Neuron (in vitro differentiated cells): ENCODE measurements around the gene PARD3.

Source experiments
- H2AFZ ChIP-seq: one replicate; pipeline ENCODE4 v1.6.1; 2013; ENCODE audit warnings: low read depth, mild to moderate bottlenecking, inconsistent platforms, low read length, moderate library complexity
- H3K27me3 ChIP-seq: one replicate; pipeline ENCODE4 v1.6.1; 2013; ENCODE audit warnings: low read length; ENCODE audit not compliant: insufficient read depth
- H3K36me3 ChIP-seq: one replicate; pipeline ENCODE4 v1.6.1; 2013; ENCODE audit warnings: low read length; ENCODE audit not compliant: insufficient read depth
- H3K4me1 ChIP-seq: one replicate; pipeline ENCODE4 v1.6.1; 2013; ENCODE audit warnings: low read length; ENCODE audit not compliant: insufficient read depth
- H3K4me3 ChIP-seq: 2 replicates; pipeline ENCODE4 v1.5.1; 2013; ENCODE audit warnings: mild to moderate bottlenecking, low read length, moderate library complexity
- H3K9me3 ChIP-seq: one replicate; pipeline ENCODE4 v1.6.1; 2013; ENCODE audit warnings: low read length

The PARD3 gene

GRCh38 chr10:34476608-34477007 is 338.5 kb downstream of the PARD3 start:
- H3K9me3 ChIP-seq: no peaks in the 10 kb centered on the region
- H3K36me3 ChIP-seq: no peaks in the 10 kb centered on the region
- no peak overlapping the region for H3K4me3 ChIP-seq
- no peaks in the 10 kb centered on the region for H3K27me3 ChIP-seq
- H3K4me1 ChIP-seq: peaks cover 5% of the 10 kb centered on the region
- H2AFZ ChIP-seq: no peak overlapping the region

- Histone ChIP-seq H2AFZ (no peak overlapping the region), H3K36me3 (no peaks in the 10 kb centered on the region), H3K4me3 (no peak overlapping the region), H3K9me3 (no peaks in the 10 kb centered on the region), H3K4me1 (peaks cover 5% of the 10 kb centered on the region), H3K27me3 (no peaks in the 10 kb centered on the region)
Observed at GRCh38 chr10:34475786-34476185, 339.3 kb downstream of the PARD3 start.

GRCh38 chr10:34475274-34475646 is 339.8 kb downstream of the PARD3 start:
- no peak overlapping the region for H3K4me3 ChIP-seq
- H3K36me3 ChIP-seq: no peaks in the 10 kb centered on the region
- no peak overlapping the region for H2AFZ ChIP-seq
- no peaks in the 10 kb centered on the region for H3K9me3 ChIP-seq
- H3K4me1 ChIP-seq: peaks cover 5% of the 10 kb centered on the region
- H3K27me3 ChIP-seq: no peaks in the 10 kb centered on the region

- H3K27me3 ChIP-seq: no peaks in the 10 kb centered on the region
- no peaks in the 10 kb centered on the region for H3K9me3 ChIP-seq
- no peak overlapping the region for H2AFZ ChIP-seq
- no peaks in the 10 kb centered on the region for H3K4me1 ChIP-seq
- H3K4me3 ChIP-seq: no peak overlapping the region
- no peaks in the 10 kb centered on the region for H3K36me3 ChIP-seq
Observed at GRCh38 chr10:34474555-34475273, 340.4 kb downstream of the PARD3 start.

- Histone ChIP-seq H3K4me1 (no peaks in the 10 kb centered on the region), H3K4me3 (no peak overlapping the region), H3K9me3 (no peaks in the 10 kb centered on the region), H3K36me3 (no peaks in the 10 kb centered on the region), H3K27me3 (no peaks in the 10 kb centered on the region), H2AFZ (no peak overlapping the region)
Observed at GRCh38 chr10:34474009-34474376, 341.1 kb downstream of the PARD3 start.

- H3K4me3 ChIP-seq: no peak overlapping the region
- H3K27me3 ChIP-seq: no peaks in the 10 kb centered on the region
- no peaks in the 10 kb centered on the region for H3K9me3 ChIP-seq
- no peaks in the 10 kb centered on the region for H3K4me1 ChIP-seq
- H3K36me3 ChIP-seq: no peaks in the 10 kb centered on the region
- H2AFZ ChIP-seq: no peak overlapping the region
Observed at GRCh38 chr10:34473174-34474008, 341.7 kb downstream of the PARD3 start.

GRCh38 chr10:34470307-34470706 is 344.8 kb downstream of the PARD3 start:
- H3K4me1 ChIP-seq: no peaks in the 10 kb centered on the region
- no peak overlapping the region for H2AFZ ChIP-seq
- peaks cover 2% of the 10 kb centered on the region for H3K36me3 ChIP-seq
- H3K4me3 ChIP-seq: no peak overlapping the region
- H3K9me3 ChIP-seq: no peaks in the 10 kb centered on the region
- H3K27me3 ChIP-seq: no peaks in the 10 kb centered on the region

- peaks cover 2% of the 10 kb centered on the region for H3K36me3 ChIP-seq
- no peaks in the 10 kb centered on the region for H3K27me3 ChIP-seq
- no peak overlapping the region for H2AFZ ChIP-seq
- H3K4me1 ChIP-seq: no peaks in the 10 kb centered on the region
- H3K9me3 ChIP-seq: no peaks in the 10 kb centered on the region
- H3K4me3 ChIP-seq: no peak overlapping the region
Observed at GRCh38 chr10:34469446-34469845, 345.6 kb downstream of the PARD3 start.

GRCh38 chr10:34467902-34468301 is 347.2 kb downstream of the PARD3 start:
- no peaks in the 10 kb centered on the region for H3K4me1 ChIP-seq
- H3K4me3 ChIP-seq: no peak overlapping the region
- H3K36me3 ChIP-seq: peaks cover 2% of the 10 kb centered on the region
- H2AFZ ChIP-seq: no peak overlapping the region
- H3K27me3 ChIP-seq: no peaks in the 10 kb centered on the region
- no peaks in the 10 kb centered on the region for H3K9me3 ChIP-seq

- H3K27me3 ChIP-seq: no peaks in the 10 kb centered on the region
- no peak overlapping the region for H2AFZ ChIP-seq
- H3K4me1 ChIP-seq: no peaks in the 10 kb centered on the region
- peaks cover 2% of the 10 kb centered on the region for H3K36me3 ChIP-seq
- H3K9me3 ChIP-seq: no peaks in the 10 kb centered on the region
- H3K4me3 ChIP-seq: no peak overlapping the region
Observed at GRCh38 chr10:34467364-34467763, 347.7 kb downstream of the PARD3 start.

GRCh38 chr10:34465678-34466077 is 349.4 kb downstream of the PARD3 start:
- Histone ChIP-seq H2AFZ (no peak overlapping the region), H3K4me1 (no peaks in the 10 kb centered on the region), H3K27me3 (no peaks in the 10 kb centered on the region), H3K9me3 (no peaks in the 10 kb centered on the region), H3K36me3 (peaks cover 2% of the 10 kb centered on the region), H3K4me3 (no peak overlapping the region)

- H3K36me3 ChIP-seq: peaks cover 2% of the 10 kb centered on the region
- H3K27me3 ChIP-seq: no peaks in the 10 kb centered on the region
- no peak overlapping the region for H3K4me3 ChIP-seq
- peaks cover 2% of the 10 kb centered on the region for H3K9me3 ChIP-seq
- no peaks in the 10 kb centered on the region for H3K4me1 ChIP-seq
- no peak overlapping the region for H2AFZ ChIP-seq
Observed at GRCh38 chr10:34464591-34464990, 350.5 kb downstream of the PARD3 start.

GRCh38 chr10:34464000-34464399 is 351.1 kb downstream of the PARD3 start:
- peaks cover 2% of the 10 kb centered on the region for H3K9me3 ChIP-seq
- no peaks in the 10 kb centered on the region for H3K4me1 ChIP-seq
- no peak overlapping the region for H2AFZ ChIP-seq
- peaks cover 2% of the 10 kb centered on the region for H3K36me3 ChIP-seq
- H3K27me3 ChIP-seq: no peaks in the 10 kb centered on the region
- no peak overlapping the region for H3K4me3 ChIP-seq
